ENCODE data around the gene SFRP2. TPM values are rescaled to one million over a fixed set of nuclear protein-coding genes. Genes with fewer than 3 reads are reported as not detected.

The SFRP2 gene
- total and polyA plus RNA-seq, 5 donors, result 0.54 to 3.3 (median 1.1) TPM; not detected in 1

- H3K27me3 ChIP-seq (ENCODE audit: control insufficient read depth, insufficient read depth), result no peaks in the 10 kb centered on the region
- no peaks in the 10 kb centered on the region for H3K9me3 ChIP-seq (ENCODE audit: control insufficient read depth, low read length)
- DNase-seq, result no peak
- no peak overlapping the region for H3K27ac ChIP-seq (ENCODE audit: low read length)
- ATAC-seq, result no peak
- intact Hi-C loops (cut with DNase I), result no loop called here
- WGBS, result 63% methylated on average over 3 of the region's 3 CpGs
- H3K4me3 ChIP-seq (ENCODE audit: low read length), result no peak overlapping the region
- no peaks in the 10 kb centered on the region for H3K4me1 ChIP-seq (ENCODE audit: control insufficient read depth, insufficient read depth, low read length)
Measured at GRCh38 chr4:153822316-153822715, 33.4 kb upstream of the SFRP2 start.

- no peaks in the 10 kb centered on the region for H3K9me3 ChIP-seq (ENCODE audit: control insufficient read depth, low read length)
- no peak overlapping the region for H3K27ac ChIP-seq (ENCODE audit: low read length)
- ATAC-seq (no peak), DNase-seq (no peak)
- intact Hi-C loops (cut with DNase I), result no loop called here
- H3K27me3 ChIP-seq (ENCODE audit: control insufficient read depth, insufficient read depth), result no peaks in the 10 kb centered on the region
- no peaks in the 10 kb centered on the region for H3K4me1 ChIP-seq (ENCODE audit: control insufficient read depth, insufficient read depth, low read length)
- no peak overlapping the region for H3K4me3 ChIP-seq (ENCODE audit: low read length)
Measured at GRCh38 chr4:153817466-153817865, 28.6 kb upstream of the SFRP2 start.

- Histone ChIP-seq H3K27ac (ENCODE audit: low read length) (no peak overlapping the region), H3K4me1 (ENCODE audit: control insufficient read depth, insufficient read depth, low read length) (no peaks in the 10 kb centered on the region), H3K27me3 (ENCODE audit: control insufficient read depth, insufficient read depth) (no peaks in the 10 kb centered on the region), H3K4me3 (ENCODE audit: low read length) (no peak overlapping the region), H3K9me3 (ENCODE audit: control insufficient read depth, low read length) (no peaks in the 10 kb centered on the region)
- ATAC-seq (no peak), DNase-seq (no peak)
- intact Hi-C loops (cut with DNase I), result no loop called here
- 38% methylated on average over 2 of the region's 2 CpGs for WGBS
Measured at GRCh38 chr4:153816542-153816941, 27.7 kb upstream of the SFRP2 start.

- DNase-seq (no peak), ATAC-seq (no peak)
- Histone ChIP-seq H3K27me3 (ENCODE audit: control insufficient read depth, insufficient read depth) (no peaks in the 10 kb centered on the region), H3K4me1 (ENCODE audit: control insufficient read depth, insufficient read depth, low read length) (no peaks in the 10 kb centered on the region), H3K9me3 (ENCODE audit: control insufficient read depth, low read length) (no peaks in the 10 kb centered on the region), H3K4me3 (ENCODE audit: low read length) (no peak overlapping the region), H3K27ac (ENCODE audit: low read length) (no peak overlapping the region)
- 67% methylated on average over 2 of the region's 2 CpGs for WGBS
- intact Hi-C loops (cut with DNase I), result no loop called here
Measured at GRCh38 chr4:153814789-153815188, 25.9 kb upstream of the SFRP2 start.

- ATAC-seq, result no peak
Measured at GRCh38 chr4:153809916-153810810, 21.3 kb upstream of the SFRP2 start.

GRCh38 chr4:153809307-153809706 lies 20.4 kb upstream of the SFRP2 start:
- DNase-seq (no peak), ATAC-seq (no peak)
- Histone ChIP-seq H3K27ac (ENCODE audit: low read length) (no peak overlapping the region), H3K4me3 (ENCODE audit: low read length) (no peak overlapping the region), H3K27me3 (ENCODE audit: control insufficient read depth, insufficient read depth) (no peaks in the 10 kb centered on the region), H3K9me3 (ENCODE audit: control insufficient read depth, low read length) (no peaks in the 10 kb centered on the region), H3K4me1 (ENCODE audit: control insufficient read depth, insufficient read depth, low read length) (no peaks in the 10 kb centered on the region)
- intact Hi-C loops (cut with DNase I), result no loop called here

More at GRCh38 chr4:153809916-153810810, 21.3 kb upstream of the SFRP2 start:
- DNase-seq, result no peak
- 82% methylated on average over 9 of the region's 9 CpGs for WGBS
- Histone ChIP-seq H3K27me3 (ENCODE audit: control insufficient read depth, insufficient read depth) (no peaks in the 10 kb centered on the region), H3K27ac (ENCODE audit: low read length) (no peak overlapping the region), H3K4me3 (ENCODE audit: low read length) (no peak overlapping the region), H3K4me1 (ENCODE audit: control insufficient read depth, insufficient read depth, low read length) (no peaks in the 10 kb centered on the region), H3K9me3 (ENCODE audit: control insufficient read depth, low read length) (no peaks in the 10 kb centered on the region)
- intact Hi-C loops (cut with DNase I), result no loop called here

GRCh38 chr4:153808175-153808574 lies 19.3 kb upstream of the SFRP2 start:
- no peak for ATAC-seq
- no peaks in the 10 kb centered on the region for H3K9me3 ChIP-seq (ENCODE audit: control insufficient read depth, low read length)
- 75% methylated on average over 1 of the region's 1 CpG for WGBS
- DNase-seq, result no peak
- H3K27ac ChIP-seq (ENCODE audit: low read length), result no peak overlapping the region
- no peaks in the 10 kb centered on the region for H3K27me3 ChIP-seq (ENCODE audit: control insufficient read depth, insufficient read depth)
- intact Hi-C loops (cut with DNase I), result no loop called here
- H3K4me3 ChIP-seq (ENCODE audit: low read length), result no peak overlapping the region
- H3K4me1 ChIP-seq (ENCODE audit: control insufficient read depth, insufficient read depth, low read length), result no peaks in the 10 kb centered on the region

- Histone ChIP-seq H3K27ac (ENCODE audit: low read length) (no peak overlapping the region), H3K27me3 (ENCODE audit: control insufficient read depth, insufficient read depth) (no peaks in the 10 kb centered on the region), H3K9me3 (ENCODE audit: control insufficient read depth, low read length) (no peaks in the 10 kb centered on the region), H3K4me3 (ENCODE audit: low read length) (no peak overlapping the region), H3K4me1 (ENCODE audit: control insufficient read depth, insufficient read depth, low read length) (no peaks in the 10 kb centered on the region)
- ATAC-seq (no peak), DNase-seq (peak in 1 of 3 donors; percentile 19)
- WGBS, result 92% methylated on average over 30 of the region's 30 CpGs
- intact Hi-C loops (cut with DNase I), result no loop called here
Measured at GRCh38 chr4:153806073-153806472, 17.2 kb upstream of the SFRP2 start.

GRCh38 chr4:153804722-153805121 lies 15.8 kb upstream of the SFRP2 start:
- H3K27me3 ChIP-seq (ENCODE audit: control insufficient read depth, insufficient read depth), result no peaks in the 10 kb centered on the region
- no peak overlapping the region for H3K4me3 ChIP-seq (ENCODE audit: low read length)
- H3K27ac ChIP-seq (ENCODE audit: low read length), result no peak overlapping the region
- WGBS, result 20% methylated on average over 3 of the region's 3 CpGs
- intact Hi-C loops (cut with DNase I), result no loop called here
- no peaks in the 10 kb centered on the region for H3K9me3 ChIP-seq (ENCODE audit: control insufficient read depth, low read length)
- H3K4me1 ChIP-seq (ENCODE audit: control insufficient read depth, insufficient read depth, low read length), result no peaks in the 10 kb centered on the region
- DNase-seq, result no peak
- ATAC-seq, result no peak

GRCh38 chr4:153799694-153800074 lies 10.8 kb upstream of the SFRP2 start:
- H3K9me3 ChIP-seq (ENCODE audit: control insufficient read depth, low read length), result no peaks in the 10 kb centered on the region
- no peak overlapping the region for H3K4me3 ChIP-seq (ENCODE audit: low read length)
- WGBS, result 24% methylated on average over 2 of the region's 2 CpGs
- H3K27ac ChIP-seq (ENCODE audit: low read length), result no peak overlapping the region
- DNase-seq (no peak), ATAC-seq (no peak)
- intact Hi-C loops (cut with DNase I), result loop anchor here in 2 of 4 donors (10.0 kb wide), 2 partner anchors 215 to 225 kb away; no protein-coding TSS in a partner anchor
- H3K27me3 ChIP-seq (ENCODE audit: control insufficient read depth, insufficient read depth), result no peaks in the 10 kb centered on the region
- no peaks in the 10 kb centered on the region for H3K4me1 ChIP-seq (ENCODE audit: control insufficient read depth, insufficient read depth, low read length)

GRCh38 chr4:153798901-153799693 lies 10.2 kb upstream of the SFRP2 start:
- H3K27ac ChIP-seq (ENCODE audit: low read length), result no peak overlapping the region
- H3K4me3 ChIP-seq (ENCODE audit: low read length), result no peak overlapping the region
- no peaks in the 10 kb centered on the region for H3K4me1 ChIP-seq (ENCODE audit: control insufficient read depth, insufficient read depth, low read length)
- H3K9me3 ChIP-seq (ENCODE audit: control insufficient read depth, low read length), result no peaks in the 10 kb centered on the region
- intact Hi-C loops (cut with DNase I), result loop anchor here in 2 of 4 donors (10.0 kb wide), 2 partner anchors 216 to 226 kb away; no protein-coding TSS in a partner anchor
- DNase-seq (no peak), ATAC-seq (no peak)
- no peaks in the 10 kb centered on the region for H3K27me3 ChIP-seq (ENCODE audit: control insufficient read depth, insufficient read depth)
- WGBS, result 53% methylated on average over 3 of the region's 3 CpGs
